Testis (tissue), 2 donors: Measurements from ENCODE around the gene JUNB.

Experiments used
- CTCF ChIP-seq, 3 experiments: fragments of 450-650 bp in 2 of 3; fragments of 200-600 bp in 1 of 3; sonication (generic) in 1 of 3; IDR thresholded peaks; one replicate each; pipeline ENCODE4 v1.5.1; 2016 to 2019; ENCODE audit warnings: antibody characterized with exemption in 3 of 3, mild to moderate bottlenecking in 2 of 3, moderate library complexity in 1 of 3
- POLR2A ChIP-seq: fragments of 450-650 bp; IDR thresholded peaks from one replicate; pipeline ENCODE4 v1.6.1; 2017; ENCODE audit warnings: antibody characterized with exemption, mild to moderate bottlenecking, moderate library complexity

GRCh38 chr19:12841094-12841493, 49.8 kb downstream of the JUNB start:
- TF ChIP-seq POLR2A (no peak), CTCF (IDR thresholded peaks at IDR 0.05) (no peak)
